Nephron (organoid): ENCODE measurements around the gene CDHR3.

Experiments used
- H3K27ac Mint-ChIP-seq, 3 experiments: 2 replicates each; pipeline ENCODE4 v1.8.0; 2020; ENCODE audit warnings: mixed read lengths in 3 of 3, mild to moderate bottlenecking in 2 of 3, moderate library complexity in 1 of 3
- H3K27me3 Mint-ChIP-seq: 2 replicates; pipeline ENCODE4 v1.8.0; 2021; ENCODE audit warnings: low read depth, mild to moderate bottlenecking, moderate library complexity, mixed read lengths
- H3K36me3 Mint-ChIP-seq: 2 replicates; pipeline ENCODE4 v1.8.0; 2020; ENCODE audit warnings: low read depth, mixed read lengths
- H3K4me1 Mint-ChIP-seq: 2 replicates; pipeline ENCODE4 v1.8.0; 2020; ENCODE audit warnings: mixed read lengths
- H3K4me3 Mint-ChIP-seq, 3 experiments: 2 replicates each; pipeline ENCODE4 v1.8.0; 2020; ENCODE audit warnings: mild to moderate bottlenecking in 3 of 3, mixed read lengths in 3 of 3, moderate library complexity in 2 of 3
- H3K9me3 Mint-ChIP-seq: 2 replicates; pipeline ENCODE4 v1.8.0; 2020; ENCODE audit warnings: mixed read lengths
- TF ChIP-seq, protein P1 (sequence below), 3 experiments: fragments of 200-600 bp; sonication (generic); IDR thresholded peaks; one replicate each; pipeline ENCODE4 v1.5.0; 2021; ENCODE audit warnings: antibody characterized with exemption in 3 of 3; ENCODE audit not compliant: unreplicated experiment in 3 of 3

The CDHR3 gene

DNA sequence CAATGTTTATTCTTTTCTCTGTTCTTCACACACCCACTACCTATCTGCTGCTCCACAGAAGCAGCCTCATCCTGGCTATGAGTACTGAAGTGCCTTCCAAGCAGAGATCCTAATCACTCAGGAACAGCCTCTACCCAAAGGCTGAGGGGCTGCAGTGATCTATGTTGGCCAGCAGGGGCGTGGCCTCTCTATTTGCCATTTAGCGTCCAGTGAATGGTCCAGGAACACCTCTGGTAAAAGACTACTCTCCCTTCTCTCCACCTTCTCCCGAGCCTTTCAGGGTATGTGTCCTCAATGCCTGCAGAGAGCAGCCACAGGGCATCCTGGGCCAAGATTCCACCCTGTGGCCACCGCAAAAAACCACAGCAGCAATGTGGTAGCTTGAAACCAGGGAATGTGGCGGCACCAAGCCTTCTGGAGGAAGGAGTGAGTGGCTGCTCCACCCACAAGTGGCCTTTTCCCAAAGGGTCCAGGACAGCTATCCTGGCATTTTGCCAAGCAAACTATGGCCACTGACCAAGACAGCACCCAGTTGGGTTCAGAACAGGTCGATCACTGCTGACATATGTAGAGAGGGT, 78.2 kb downstream of the CDHR3 start:
- Mint-ChIP-seq H3K27me3 (peaks cover 33% of the 10 kb centered on the region), H3K27ac (no peak overlapping the region), H3K4me3 (no peak overlapping the region), H3K9me3 (no peaks in the 10 kb centered on the region), H3K4me1 (peaks cover 19% of the 10 kb centered on the region), H3K36me3 (no peaks in the 10 kb centered on the region)
- TF ChIP-seq, protein P1, sequence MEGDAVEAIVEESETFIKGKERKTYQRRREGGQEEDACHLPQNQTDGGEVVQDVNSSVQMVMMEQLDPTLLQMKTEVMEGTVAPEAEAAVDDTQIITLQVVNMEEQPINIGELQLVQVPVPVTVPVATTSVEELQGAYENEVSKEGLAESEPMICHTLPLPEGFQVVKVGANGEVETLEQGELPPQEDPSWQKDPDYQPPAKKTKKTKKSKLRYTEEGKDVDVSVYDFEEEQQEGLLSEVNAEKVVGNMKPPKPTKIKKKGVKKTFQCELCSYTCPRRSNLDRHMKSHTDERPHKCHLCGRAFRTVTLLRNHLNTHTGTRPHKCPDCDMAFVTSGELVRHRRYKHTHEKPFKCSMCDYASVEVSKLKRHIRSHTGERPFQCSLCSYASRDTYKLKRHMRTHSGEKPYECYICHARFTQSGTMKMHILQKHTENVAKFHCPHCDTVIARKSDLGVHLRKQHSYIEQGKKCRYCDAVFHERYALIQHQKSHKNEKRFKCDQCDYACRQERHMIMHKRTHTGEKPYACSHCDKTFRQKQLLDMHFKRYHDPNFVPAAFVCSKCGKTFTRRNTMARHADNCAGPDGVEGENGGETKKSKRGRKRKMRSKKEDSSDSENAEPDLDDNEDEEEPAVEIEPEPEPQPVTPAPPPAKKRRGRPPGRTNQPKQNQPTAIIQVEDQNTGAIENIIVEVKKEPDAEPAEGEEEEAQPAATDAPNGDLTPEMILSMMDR (IDR thresholded peaks at IDR 0.05; ENCODE audit: unreplicated experiment in 3 of 3): peak; percentile 66 to 78 (median 70)

DNA sequence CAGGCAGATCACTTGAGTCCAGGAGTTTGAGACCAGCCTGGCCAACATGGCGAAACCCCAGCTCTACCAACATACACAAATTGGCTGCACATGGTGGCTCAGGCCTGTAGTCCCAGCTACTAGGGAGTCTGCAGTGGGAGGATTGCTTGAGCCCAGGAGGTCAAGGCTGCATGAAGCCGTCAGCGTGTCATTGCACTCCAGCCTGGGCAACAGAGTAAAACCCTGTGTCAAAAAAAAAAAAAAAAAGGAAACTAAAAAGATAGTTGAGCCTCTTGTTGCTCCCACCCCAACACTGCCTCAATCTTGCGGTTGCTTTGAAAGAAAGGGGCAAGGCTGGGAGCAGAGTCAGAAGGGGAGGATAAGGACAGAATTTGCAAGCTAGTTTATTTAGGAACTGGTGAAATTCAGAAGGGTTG, 79.1 kb downstream of the CDHR3 start:
- TF ChIP-seq, protein P1 (IDR thresholded peaks at IDR 0.05; ENCODE audit: unreplicated experiment in 3 of 3): no peak
- Mint-ChIP-seq H3K27ac (peak overlapping the region in 2 of 3 experiments; percentile 21 to 71), H3K36me3 (no peaks in the 10 kb centered on the region), H3K9me3 (no peaks in the 10 kb centered on the region), H3K4me1 (peaks cover 20% of the 10 kb centered on the region), H3K27me3 (peaks cover 34% of the 10 kb centered on the region), H3K4me3 (peak overlapping the region in 1 of 3 experiments; percentile 40)

DNA sequence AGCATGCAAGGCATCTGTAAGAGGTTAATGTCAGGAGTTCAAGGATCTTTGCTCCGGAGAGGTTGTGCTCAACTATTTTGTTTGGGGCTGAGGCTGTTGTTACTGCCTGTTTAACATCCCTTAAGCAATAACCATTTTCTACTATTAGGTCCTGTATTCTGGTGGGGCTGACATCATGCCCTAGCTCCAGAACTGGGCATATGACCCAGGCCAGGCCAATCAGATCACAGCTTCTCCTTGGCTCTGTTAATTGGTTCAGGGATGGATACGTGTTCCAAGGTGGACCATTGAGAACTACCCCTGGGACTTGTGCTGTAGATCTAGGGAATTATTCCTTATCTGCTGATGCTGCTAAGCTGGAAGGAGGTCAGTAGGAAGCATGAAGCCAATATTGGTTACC, 82.1 kb downstream of the CDHR3 start:
- Mint-ChIP-seq H3K4me1 (peaks cover 21% of the 10 kb centered on the region), H3K36me3 (no peaks in the 10 kb centered on the region), H3K27me3 (peaks cover 28% of the 10 kb centered on the region), H3K4me3 (no peak overlapping the region), H3K9me3 (no peaks in the 10 kb centered on the region), H3K27ac (no peak overlapping the region)
- TF ChIP-seq, protein P1 (IDR thresholded peaks at IDR 0.05; ENCODE audit: unreplicated experiment in 3 of 3): no peak

DNA sequence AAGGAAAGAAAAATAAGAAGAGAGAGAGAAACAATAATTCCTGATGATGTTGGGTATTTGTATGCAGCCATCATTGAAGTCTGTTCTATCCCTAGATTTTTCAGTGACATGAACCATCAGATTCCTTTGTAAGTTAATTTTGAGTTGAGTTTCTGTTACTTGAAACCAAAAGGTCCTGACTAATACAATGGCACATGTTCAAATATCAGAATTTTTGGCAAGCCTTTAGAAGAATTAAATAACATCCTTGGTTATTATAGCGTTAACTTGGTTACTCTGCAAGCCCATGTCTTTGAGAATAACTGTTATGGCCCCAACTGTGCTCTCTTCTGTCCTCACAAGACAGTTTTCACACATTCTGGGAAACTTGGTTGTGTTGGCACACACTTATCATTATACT, 82.5 kb downstream of the CDHR3 start:
- Mint-ChIP-seq H3K27me3 (peaks cover 28% of the 10 kb centered on the region), H3K4me3 (no peak overlapping the region), H3K27ac (no peak overlapping the region), H3K9me3 (no peaks in the 10 kb centered on the region), H3K36me3 (no peaks in the 10 kb centered on the region), H3K4me1 (peaks cover 26% of the 10 kb centered on the region)
- TF ChIP-seq, protein P1 (IDR thresholded peaks at IDR 0.05; ENCODE audit: unreplicated experiment in 3 of 3): no peak

DNA sequence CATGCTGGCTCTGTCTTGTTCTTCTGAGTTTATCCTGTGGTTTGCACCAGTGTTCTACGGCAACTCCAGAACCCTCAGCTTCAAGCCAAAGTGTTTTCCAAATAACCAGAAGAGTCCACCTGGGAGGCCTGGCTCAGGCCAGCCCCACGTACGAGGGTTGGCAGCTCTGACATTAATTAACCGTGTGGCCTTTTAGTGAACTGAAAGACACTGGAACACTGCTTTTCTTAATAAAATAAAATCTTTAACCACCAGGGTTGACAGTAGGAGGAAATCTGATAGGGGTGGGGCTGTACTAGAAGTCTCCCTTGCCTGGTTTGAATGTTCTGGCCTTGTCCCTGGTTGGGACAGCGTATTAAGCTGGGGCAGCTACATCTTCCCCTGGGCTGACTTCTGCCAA, 84.1 kb downstream of the CDHR3 start:
- Mint-ChIP-seq H3K27ac (no peak overlapping the region), H3K36me3 (no peaks in the 10 kb centered on the region), H3K4me3 (no peak overlapping the region), H3K4me1 (peaks cover 31% of the 10 kb centered on the region), H3K27me3 (peaks cover 35% of the 10 kb centered on the region), H3K9me3 (no peaks in the 10 kb centered on the region)
- TF ChIP-seq, protein P1 (IDR thresholded peaks at IDR 0.05; ENCODE audit: unreplicated experiment in 3 of 3): no peak
